HCT116 (cell line): ENCODE data around the gene ICOS.

ENCODE experiments used
- EZH2 ChIP-seq: fragments of 200-600 bp; sonication (generic); IDR thresholded peaks from 2 replicates; pipeline ENCODE4 v1.6.1; 2017; ENCODE audit warnings: antibody characterized with exemption, mixed run types
- JUND ChIP-seq: IDR thresholded peaks from 2 replicates; pipeline ENCODE4 v1.6.1; 2012
- TCF7L2 ChIP-seq: IDR thresholded peaks from 2 replicates; pipeline ENCODE4 v1.7.0; 2011; ENCODE audit warnings: borderline replicate concordance, inconsistent platforms; ENCODE audit not compliant: insufficient read depth, insufficient read length; ENCODE audit errors: extremely low read depth
- TF ChIP-seq, protein P1 (sequence below): IDR thresholded peaks from 2 replicates; pipeline ENCODE4 v1.6.1; 2011; ENCODE audit warnings: mild to moderate bottlenecking, low read length, moderate library complexity; ENCODE audit not compliant: insufficient replicate concordance; ENCODE audit errors: extremely low read depth
- TF ChIP-seq, protein P2 (sequence below): IDR thresholded peaks from 2 replicates; pipeline ENCODE4 v1.6.1; 2012

GRCh38 chr2:203999835-204000234, 63.3 kb downstream of the ICOS start:
- TF ChIP-seq TCF7L2 (no peak), JUND (no peak), EZH2 (no peak)
- TF ChIP-seq, protein P1, sequence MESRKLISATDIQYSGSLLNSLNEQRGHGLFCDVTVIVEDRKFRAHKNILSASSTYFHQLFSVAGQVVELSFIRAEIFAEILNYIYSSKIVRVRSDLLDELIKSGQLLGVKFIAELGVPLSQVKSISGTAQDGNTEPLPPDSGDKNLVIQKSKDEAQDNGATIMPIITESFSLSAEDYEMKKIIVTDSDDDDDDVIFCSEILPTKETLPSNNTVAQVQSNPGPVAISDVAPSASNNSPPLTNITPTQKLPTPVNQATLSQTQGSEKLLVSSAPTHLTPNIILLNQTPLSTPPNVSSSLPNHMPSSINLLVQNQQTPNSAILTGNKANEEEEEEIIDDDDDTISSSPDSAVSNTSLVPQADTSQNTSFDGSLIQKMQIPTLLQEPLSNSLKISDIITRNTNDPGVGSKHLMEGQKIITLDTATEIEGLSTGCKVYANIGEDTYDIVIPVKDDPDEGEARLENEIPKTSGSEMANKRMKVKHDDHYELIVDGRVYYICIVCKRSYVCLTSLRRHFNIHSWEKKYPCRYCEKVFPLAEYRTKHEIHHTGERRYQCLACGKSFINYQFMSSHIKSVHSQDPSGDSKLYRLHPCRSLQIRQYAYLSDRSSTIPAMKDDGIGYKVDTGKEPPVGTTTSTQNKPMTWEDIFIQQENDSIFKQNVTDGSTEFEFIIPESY, result no peak
- TF ChIP-seq, protein P2, sequence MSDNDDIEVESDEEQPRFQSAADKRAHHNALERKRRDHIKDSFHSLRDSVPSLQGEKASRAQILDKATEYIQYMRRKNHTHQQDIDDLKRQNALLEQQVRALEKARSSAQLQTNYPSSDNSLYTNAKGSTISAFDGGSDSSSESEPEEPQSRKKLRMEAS, result no peak
